ENCODE data around the gene GRB10. TPM values are rescaled to one million over a fixed set of nuclear protein-coding genes. Genes with fewer than 3 reads are reported as not detected.
"Not testable (repeated sequence)": the region's sequence is repeated elsewhere in the genome, so short reads cannot be mapped to it uniquely, and the experiment has no call there.

The GRB10 gene
- total RNA-seq, 4 donors from 2014 or later: 8.8 to 55.7 (median 14.3) TPM

DNA sequence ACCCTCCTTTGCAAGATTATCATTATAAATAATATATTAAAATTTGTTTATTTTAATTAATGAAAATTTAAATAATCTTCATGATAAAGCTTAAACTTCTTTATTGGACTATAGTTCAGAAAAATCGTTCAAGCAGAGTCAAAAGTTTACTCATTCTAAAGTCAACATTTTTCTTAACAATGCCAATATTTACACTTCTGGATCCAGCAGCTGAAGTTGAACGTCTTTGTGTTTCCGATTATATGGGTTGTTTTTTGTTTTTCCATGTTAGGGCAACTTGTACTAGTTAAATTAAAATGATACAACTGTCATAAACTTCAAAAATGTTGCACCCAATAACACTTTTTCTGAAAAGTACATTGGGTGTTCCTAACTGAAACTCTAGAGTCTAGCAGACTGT lies 43.8 kb downstream of the GRB10 start:
- no peaks in the 10 kb centered on the region for H3K27me3 ChIP-seq
- H3K36me3 ChIP-seq: no peaks in the 10 kb centered on the region
- H3K9me3 ChIP-seq: no peaks in the 10 kb centered on the region
- in situ Hi-C loops (cut with MboI; ENCODE audit: low pct_ligation_motif_present in 1 of 4, low pct_unique_long_range_greater_than_20kb in 1 of 4, low sequenced_read_pairs in 3 of 4) (no loop called here), intact Hi-C loops (cut with DNase I; ENCODE audit: low total_unique reads) (no loop called here)
- no peak for DNase-seq
- no peak overlapping the region for H3K27ac ChIP-seq
- 35 to 41% methylated on average over 3 of the region's 3 CpGs for WGBS, 2 donors (ENCODE audit: low coverage in 1 of 2)
- TF ChIP-seq POLR2A (IDR thresholded peaks at IDR 0.05) (no peak), POLR2AphosphoS5 (IDR thresholded peaks at IDR 0.05) (no peak), EP300 (IDR thresholded peaks at IDR 0.05; ENCODE audit: low read depth) (no peak)
- TF ChIP-seq, protein P1, sequence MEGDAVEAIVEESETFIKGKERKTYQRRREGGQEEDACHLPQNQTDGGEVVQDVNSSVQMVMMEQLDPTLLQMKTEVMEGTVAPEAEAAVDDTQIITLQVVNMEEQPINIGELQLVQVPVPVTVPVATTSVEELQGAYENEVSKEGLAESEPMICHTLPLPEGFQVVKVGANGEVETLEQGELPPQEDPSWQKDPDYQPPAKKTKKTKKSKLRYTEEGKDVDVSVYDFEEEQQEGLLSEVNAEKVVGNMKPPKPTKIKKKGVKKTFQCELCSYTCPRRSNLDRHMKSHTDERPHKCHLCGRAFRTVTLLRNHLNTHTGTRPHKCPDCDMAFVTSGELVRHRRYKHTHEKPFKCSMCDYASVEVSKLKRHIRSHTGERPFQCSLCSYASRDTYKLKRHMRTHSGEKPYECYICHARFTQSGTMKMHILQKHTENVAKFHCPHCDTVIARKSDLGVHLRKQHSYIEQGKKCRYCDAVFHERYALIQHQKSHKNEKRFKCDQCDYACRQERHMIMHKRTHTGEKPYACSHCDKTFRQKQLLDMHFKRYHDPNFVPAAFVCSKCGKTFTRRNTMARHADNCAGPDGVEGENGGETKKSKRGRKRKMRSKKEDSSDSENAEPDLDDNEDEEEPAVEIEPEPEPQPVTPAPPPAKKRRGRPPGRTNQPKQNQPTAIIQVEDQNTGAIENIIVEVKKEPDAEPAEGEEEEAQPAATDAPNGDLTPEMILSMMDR (IDR thresholded peaks at IDR 0.05): no peak
- H3K4me3 ChIP-seq: no peak overlapping the region
- peaks cover 0 to 11% (median 0%) of the 10 kb centered on the region in 4 donors for H3K4me1 ChIP-seq

GRCh38 chr7:50735836-50736235 lies 46.9 kb downstream of the GRB10 start:
- WGBS, 2 donors (ENCODE audit: low coverage in 1 of 2): 92 to 100% methylated on average over 6 to 8 of the region's 8 CpGs
- H3K27me3 ChIP-seq; in situ Hi-C loops (cut with MboI; ENCODE audit: low pct_ligation_motif_present in 1 of 4, low pct_unique_long_range_greater_than_20kb in 1 of 4, low sequenced_read_pairs in 3 of 4); DNase-seq; H3K27ac ChIP-seq; intact Hi-C loops (cut with DNase I; ENCODE audit: low total_unique reads); H3K4me3 ChIP-seq; H3K36me3 ChIP-seq; H3K9me3 ChIP-seq: not testable (repeated sequence)
- peaks cover 0 to 10% (median 0%) of the 10 kb centered on the region in 4 donors for H3K4me1 ChIP-seq

GRCh38 chr7:50735333-50735732 lies 47.4 kb downstream of the GRB10 start:
- Histone ChIP-seq H3K4me3 (no peak overlapping the region), H3K36me3 (no peaks in the 10 kb centered on the region), H3K27ac (no peak overlapping the region), H3K4me1 (peaks cover 0 to 11% (median 0%) of the 10 kb centered on the region in 4 donors), H3K9me3 (no peaks in the 10 kb centered on the region), H3K27me3 (no peaks in the 10 kb centered on the region)
- intact Hi-C loops (cut with DNase I; ENCODE audit: low total_unique reads): no loop called here
- TF ChIP-seq EP300 (IDR thresholded peaks at IDR 0.05; ENCODE audit: low read depth): no peak
- TF ChIP-seq, protein P1 (IDR thresholded peaks at IDR 0.05): no peak
- TF ChIP-seq POLR2A (IDR thresholded peaks at IDR 0.05): no peak
- no peak for TF ChIP-seq POLR2AphosphoS5 (IDR thresholded peaks at IDR 0.05)
- in situ Hi-C loops (cut with MboI; ENCODE audit: low pct_ligation_motif_present in 1 of 4, low pct_unique_long_range_greater_than_20kb in 1 of 4, low sequenced_read_pairs in 3 of 4): no loop called here
- no peak for DNase-seq

DNA sequence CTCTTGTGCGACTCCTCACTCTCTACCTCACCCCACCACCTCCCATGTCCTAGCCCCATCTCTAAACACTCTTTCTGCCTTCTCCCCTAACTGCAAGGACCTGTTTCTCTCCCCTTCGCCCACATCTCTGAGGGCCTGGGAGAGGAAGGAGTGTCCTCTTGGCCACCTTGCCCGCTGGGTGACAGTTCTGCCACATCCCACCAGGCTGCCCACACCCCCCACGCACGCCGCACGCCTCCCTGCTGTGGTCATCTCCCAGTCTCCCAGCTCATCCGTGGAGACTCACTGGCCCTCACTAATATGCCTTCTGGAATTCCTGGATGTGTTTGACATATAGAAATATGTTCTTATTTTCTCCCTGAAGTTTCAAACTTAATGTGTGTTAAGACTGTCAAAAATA lies 48.5 kb downstream of the GRB10 start:
- Histone ChIP-seq H3K27ac (no peak overlapping the region), H3K4me1 (peaks cover 0 to 10% (median 0%) of the 10 kb centered on the region in 4 donors), H3K36me3 (no peaks in the 10 kb centered on the region), H3K4me3 (no peak overlapping the region), H3K27me3 (no peaks in the 10 kb centered on the region), H3K9me3 (no peaks in the 10 kb centered on the region)
- TF ChIP-seq POLR2A (IDR thresholded peaks at IDR 0.05) (no peak), EP300 (IDR thresholded peaks at IDR 0.05; ENCODE audit: low read depth) (no peak), POLR2AphosphoS5 (IDR thresholded peaks at IDR 0.05) (no peak)
- TF ChIP-seq, protein P1 (IDR thresholded peaks at IDR 0.05): no peak
- DNase-seq: no peak
- intact Hi-C loops (cut with DNase I; ENCODE audit: low total_unique reads): no loop called here
- 95 to 97% methylated on average over 8 of the region's 8 CpGs for WGBS, 2 donors (ENCODE audit: low coverage in 1 of 2)
- in situ Hi-C loops (cut with MboI; ENCODE audit: low pct_ligation_motif_present in 1 of 4, low pct_unique_long_range_greater_than_20kb in 1 of 4, low sequenced_read_pairs in 3 of 4): no loop called here

DNA sequence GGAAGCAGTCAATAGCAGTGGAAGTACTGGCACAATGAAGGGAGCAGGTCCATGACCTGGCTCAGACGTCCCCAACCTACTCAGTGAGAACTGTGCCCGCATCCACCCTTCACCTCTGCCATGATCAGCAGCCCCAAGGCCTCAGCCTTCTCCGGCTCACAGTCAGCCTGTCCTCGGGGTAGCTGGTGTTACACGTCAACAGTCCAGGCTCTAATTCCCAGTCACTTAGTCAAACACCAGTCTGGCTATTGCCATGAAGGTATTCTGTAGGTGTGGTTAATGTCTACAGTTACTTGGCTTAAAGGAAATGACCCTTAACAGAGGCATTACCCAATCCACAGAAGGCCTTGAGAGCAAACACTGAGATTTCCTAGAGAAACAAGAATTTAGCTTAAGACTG lies 49.1 kb downstream of the GRB10 start:
- Histone ChIP-seq H3K36me3 (no peaks in the 10 kb centered on the region), H3K4me3 (no peak overlapping the region), H3K27me3 (no peaks in the 10 kb centered on the region), H3K27ac (no peak overlapping the region), H3K4me1 (peaks cover 0 to 10% (median 0%) of the 10 kb centered on the region in 4 donors), H3K9me3 (no peaks in the 10 kb centered on the region)
- intact Hi-C loops (cut with DNase I; ENCODE audit: low total_unique reads) (no loop called here), in situ Hi-C loops (cut with MboI; ENCODE audit: low pct_ligation_motif_present in 1 of 4, low pct_unique_long_range_greater_than_20kb in 1 of 4, low sequenced_read_pairs in 3 of 4) (no loop called here)
- DNase-seq: no peak
- no peak for TF ChIP-seq EP300 (IDR thresholded peaks at IDR 0.05; ENCODE audit: low read depth)
- TF ChIP-seq POLR2A (IDR thresholded peaks at IDR 0.05): no peak
- TF ChIP-seq, protein P1 (IDR thresholded peaks at IDR 0.05): no peak
- TF ChIP-seq POLR2AphosphoS5 (IDR thresholded peaks at IDR 0.05): no peak
- 80% methylated on average over 5 of the region's 5 CpGs; no CpG with 5 or more reads in 1 of the 2 donors for WGBS, 2 donors (ENCODE audit: low coverage in 1 of 2)
